Adipose tissue (tissue), 3 donors: ENCODE measurements around the gene KNCN. TPM values are rescaled to one million over a fixed set of nuclear protein-coding genes. Genes with fewer than 3 reads are reported as not detected.

Experiments
- H3K27ac ChIP-seq: one replicate; pipeline ENCODE4 v1.5.1; 2013; ENCODE audit warnings: low read depth, low read length
- WGBS, 3 donors: extraction: QIAGEN DNeasy Blood & Tissue Kit; methylation state at CpG; one replicate each; pipeline ENCODE4 v1.1.7; 2013; 5-methylcytosine and 5-hydroxymethylcytosine counted together
- polyA plus RNA-seq, 3 donors: library from polyadenylated mRNA; stranded (reverse); fragments of 200-250 nt; gene quantifications; one replicate each; pipeline ENCODE4 v1.2.3, GENCODE V29; 2013
- donor health status: healthy with polysubstance abuse.
- donor health status: Bipolar disorder and iron deficiency.
- donor health status: healthy.

The KNCN gene
- not detected for polyA plus RNA-seq

DNA sequence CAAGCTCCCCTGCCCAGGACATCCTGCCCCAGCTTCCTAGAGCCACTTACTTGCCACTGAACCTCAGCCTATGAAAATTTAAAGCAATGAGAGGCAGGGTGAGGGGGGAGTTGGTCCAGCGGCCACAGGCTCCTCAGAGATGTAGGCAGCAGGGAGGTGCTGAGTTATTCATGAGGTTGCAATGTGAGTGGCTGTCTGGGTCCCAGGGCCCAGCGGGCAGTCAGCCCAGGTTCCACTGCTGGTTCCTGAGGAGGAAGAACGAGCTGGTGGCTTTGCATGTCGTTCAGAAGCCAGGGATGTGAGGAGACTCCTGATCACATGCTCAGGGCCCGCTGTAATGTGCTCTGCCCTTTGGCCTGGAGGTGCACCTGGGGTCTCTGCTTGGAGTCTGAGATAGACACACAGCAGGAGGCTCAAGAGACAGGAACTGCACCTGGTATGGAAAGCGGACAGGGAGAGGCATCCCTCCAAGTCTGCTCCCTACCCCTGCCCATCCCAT is at the start of gene KNCN:
KNCN (minus strand) TSS at position 51 of the 499 bp plus-strand sequence. CDS start 432 bp downstream, outside the sequence.
- no peak within 1 kb of the TSS for H3K27ac ChIP-seq
- 79 to 87% (median 80%) methylated on average over 6 of the region's 6 CpGs for WGBS, 3 donors

DNA sequence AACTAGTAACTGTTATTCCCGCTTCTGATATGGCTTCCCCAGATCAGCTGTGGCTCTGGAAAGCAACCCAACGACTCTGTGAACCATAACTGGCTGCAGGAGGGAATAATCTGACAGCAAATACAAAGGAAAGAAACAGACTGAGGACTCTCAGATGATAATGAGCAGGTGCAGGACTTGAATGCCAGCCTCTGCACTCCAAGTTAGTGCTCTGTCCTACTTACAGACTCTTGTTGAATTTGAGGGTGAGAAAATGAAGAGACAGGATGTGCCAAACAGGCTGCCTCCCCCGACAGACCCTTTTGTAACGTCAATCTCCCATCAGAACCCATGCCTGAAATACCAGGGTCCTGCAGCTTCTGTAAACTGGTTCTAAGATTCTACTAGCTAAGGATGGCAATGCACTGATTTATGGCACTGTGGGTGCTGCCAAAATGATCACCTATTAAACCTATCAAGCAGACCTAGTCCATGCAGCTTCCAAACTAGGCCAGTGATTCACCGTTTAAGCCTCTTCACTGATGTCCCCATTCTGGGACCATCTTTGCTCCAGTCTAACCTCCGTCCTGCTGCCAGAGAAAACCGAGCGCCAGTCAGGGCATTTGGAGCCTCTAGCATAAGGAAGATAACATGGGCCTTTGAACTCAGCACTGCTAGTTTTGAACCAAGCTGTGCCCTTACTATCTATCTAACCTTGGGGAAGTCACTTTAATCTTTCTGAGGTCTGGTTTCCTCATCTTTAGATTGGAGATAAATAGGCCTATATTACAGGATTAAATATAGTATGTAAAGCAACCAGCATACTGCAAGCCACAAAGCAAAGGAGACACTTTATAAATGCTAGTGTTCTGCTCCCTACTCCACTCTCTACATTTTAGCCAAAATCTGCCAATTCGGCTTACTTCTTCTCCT is 47.9 kb upstream of the KNCN start:
- WGBS, 3 donors, result 48 to 84% (median 80%) methylated on average over 9 of the region's 9 CpGs
- no peak overlapping the region for H3K27ac ChIP-seq

DNA sequence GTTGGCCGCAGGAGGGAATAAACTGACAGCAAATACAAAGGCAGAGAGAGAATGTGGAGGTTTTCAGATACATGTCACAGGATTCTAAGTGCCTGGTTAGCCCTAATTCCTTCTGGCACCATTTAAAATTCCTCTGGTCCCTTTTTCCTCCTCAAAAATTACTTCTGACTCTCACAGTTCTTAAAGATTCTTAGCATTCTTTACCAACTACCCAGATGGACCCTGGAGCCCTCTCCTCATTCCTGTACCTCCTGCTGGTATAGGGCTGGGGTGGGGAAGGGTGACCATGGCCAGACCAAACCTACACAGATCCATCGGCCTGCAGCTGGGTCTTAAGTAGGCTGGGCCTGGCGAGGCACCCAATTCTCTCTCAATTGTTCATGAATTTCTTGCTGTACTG is 45.4 kb upstream of the KNCN start:
- no peak overlapping the region for H3K27ac ChIP-seq
- WGBS, 3 donors, result 85 to 93% (median 93%) methylated on average over 3 of the region's 3 CpGs

DNA sequence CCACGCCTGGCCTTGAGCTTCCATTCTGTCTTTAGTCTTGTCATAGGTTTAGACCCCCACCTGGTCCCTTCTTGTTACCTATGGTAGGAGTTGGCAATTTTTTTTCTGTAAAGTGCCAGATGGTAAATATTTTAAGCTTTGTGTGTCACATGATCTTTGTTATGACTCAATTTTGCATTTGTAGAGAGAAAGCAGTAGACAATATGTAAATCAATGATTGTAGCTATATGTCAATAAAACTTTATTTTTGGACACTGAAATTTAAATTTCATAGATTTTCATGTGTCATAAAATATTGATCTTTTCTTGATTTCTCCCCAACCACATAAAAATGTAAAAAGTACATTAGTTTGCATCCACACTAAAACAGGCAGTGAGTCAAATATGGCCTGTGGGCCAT is 44.6 kb upstream of the KNCN start:
- no peak overlapping the region for H3K27ac ChIP-seq
- 98 to 100% (median 100%) methylated on average over 1 of the region's 1 CpG for WGBS, 3 donors

DNA sequence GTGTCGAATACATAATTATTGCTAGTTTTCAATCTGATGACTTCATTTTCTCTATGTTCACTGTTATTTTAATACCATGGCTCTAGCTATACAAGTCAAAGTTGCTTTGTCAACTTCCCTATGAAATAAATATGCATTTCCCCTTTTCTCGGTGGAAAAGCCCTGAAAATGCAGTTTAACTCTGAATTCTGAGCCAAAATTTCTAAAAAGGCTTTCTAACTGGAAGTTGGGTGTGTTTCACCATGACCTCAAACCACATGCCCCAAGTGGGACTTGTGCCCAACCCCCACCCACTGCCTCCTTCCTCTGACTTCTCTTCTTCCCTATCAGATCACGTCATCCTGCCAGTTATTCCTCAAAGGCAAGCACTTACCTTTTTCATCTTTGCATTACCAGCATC is 43.7 kb upstream of the KNCN start:
- H3K27ac ChIP-seq, result no peak overlapping the region
- WGBS, 3 donors, result 20 to 59% (median 26%) methylated on average over 3 of the region's 3 CpGs

DNA sequence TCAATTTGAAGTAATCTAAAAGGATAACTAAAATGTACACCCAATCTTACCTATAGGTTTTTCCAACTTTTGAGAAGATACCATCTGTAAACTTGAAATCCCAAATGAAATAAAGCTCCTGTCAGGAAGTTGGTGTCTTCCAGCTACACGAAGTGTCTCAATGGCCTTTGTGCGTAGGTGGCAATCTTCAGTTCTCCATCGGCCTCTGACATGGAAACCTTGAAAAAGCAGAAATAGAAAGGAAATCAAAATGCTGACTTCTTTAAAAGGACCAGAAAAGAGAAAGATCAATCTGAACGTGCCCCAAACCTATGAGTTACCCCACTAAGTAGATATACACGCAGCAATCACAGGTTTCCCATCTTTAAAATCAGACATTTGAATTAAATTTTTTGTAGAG is 42.6 kb upstream of the KNCN start:
- H3K27ac ChIP-seq, result no peak overlapping the region
- WGBS, 3 donors, result 64 to 86% (median 78%) methylated on average over 5 of the region's 5 CpGs

DNA sequence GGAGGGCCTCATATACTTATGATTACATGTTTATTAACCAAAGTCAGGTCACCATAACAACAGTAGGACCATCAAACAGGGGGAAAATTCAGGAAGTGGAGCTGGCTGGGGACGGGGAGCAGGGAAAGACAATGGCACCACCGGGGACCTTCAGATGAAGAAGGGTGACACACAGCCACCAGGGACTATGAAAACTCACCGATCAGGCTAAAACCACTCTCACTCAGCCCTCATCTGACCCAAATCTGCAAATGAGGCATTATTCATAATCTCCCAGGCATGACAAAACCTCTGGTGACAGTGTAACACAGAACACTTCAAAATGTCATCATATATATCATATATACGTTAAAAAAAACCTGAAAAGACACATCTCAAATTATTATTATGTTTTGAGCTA is 41.4 kb upstream of the KNCN start:
- WGBS, 3 donors, result 81 to 88% (median 86%) methylated on average over 4 of the region's 4 CpGs
- H3K27ac ChIP-seq, result no peak overlapping the region

DNA sequence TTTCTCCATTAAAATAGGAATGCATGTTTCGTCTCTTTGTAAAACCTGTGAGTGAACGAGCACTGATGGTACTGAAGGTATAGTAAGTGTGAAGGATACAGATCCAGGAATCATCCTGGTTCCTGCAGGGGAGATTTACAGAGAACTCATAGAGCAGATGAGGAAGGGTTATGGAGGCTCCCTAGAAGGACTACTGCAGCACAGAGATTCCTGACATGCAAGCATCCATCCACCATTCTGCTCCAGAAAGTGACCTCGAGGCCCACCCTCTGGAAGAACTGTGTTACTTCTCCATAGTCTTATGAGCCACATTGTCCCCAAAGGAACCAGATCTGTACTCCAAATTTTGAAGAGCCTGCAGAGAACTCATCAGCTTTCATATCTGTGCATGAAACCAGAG is 38.1 kb upstream of the KNCN start:
- H3K27ac ChIP-seq, result no peak overlapping the region
- 91 to 97% (median 93%) methylated on average over 3 of the region's 3 CpGs for WGBS, 3 donors

DNA sequence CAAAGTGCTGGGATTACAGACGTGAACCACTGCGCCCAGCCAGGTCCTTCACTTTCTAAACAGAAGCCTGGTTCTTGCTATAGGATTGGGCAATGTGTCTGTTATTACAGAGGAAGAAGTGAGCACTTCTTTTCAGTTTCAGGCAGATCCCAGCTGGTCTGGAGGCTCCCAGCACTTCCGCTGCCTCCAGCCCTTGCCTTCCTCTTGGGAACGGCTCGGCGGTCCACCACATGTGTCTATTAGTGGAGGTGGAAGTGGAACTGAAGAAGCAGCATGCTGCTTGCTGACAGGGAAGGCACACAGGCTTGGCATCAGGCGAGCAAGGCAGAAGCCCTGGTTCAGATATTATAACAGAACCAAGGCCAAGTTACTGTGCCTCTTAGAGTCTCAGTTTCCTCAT is 35.6 kb upstream of the KNCN start:
- no peak overlapping the region for H3K27ac ChIP-seq
- 54 to 70% (median 65%) methylated on average over 7 of the region's 7 CpGs for WGBS, 3 donors

DNA sequence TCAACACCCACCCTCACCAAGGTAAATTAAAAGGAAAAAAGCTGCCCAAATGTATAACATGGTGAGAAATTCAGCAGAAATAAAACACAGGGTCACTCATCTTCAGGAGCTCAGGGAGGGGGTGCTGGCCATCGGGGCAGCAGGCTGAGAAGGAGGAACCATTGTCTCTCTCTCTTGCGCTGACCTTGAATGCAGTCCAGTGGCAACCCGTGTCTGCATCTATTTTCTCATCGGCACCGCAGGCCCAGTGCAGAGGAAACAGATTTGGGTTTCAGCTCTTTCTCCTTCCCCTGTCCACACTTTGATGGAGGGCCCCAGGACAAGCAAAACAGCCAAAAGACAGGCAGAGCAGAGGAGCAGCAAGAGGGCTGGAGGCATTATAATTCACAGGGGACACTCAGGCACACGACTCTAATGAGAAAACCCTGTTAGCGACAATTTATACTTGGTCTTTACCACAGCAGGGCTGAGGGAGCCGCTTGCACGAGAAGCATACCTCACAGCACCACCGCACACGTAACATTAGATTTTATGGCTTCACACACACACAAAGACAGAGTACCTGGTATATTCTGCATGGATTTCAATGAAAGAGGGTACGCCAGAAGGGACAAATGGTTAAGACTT is 34.0 kb upstream of the KNCN start:
- H3K27ac ChIP-seq, result no peak overlapping the region
- WGBS, 3 donors, result 61 to 78% (median 72%) methylated on average over 12 of the region's 12 CpGs

DNA sequence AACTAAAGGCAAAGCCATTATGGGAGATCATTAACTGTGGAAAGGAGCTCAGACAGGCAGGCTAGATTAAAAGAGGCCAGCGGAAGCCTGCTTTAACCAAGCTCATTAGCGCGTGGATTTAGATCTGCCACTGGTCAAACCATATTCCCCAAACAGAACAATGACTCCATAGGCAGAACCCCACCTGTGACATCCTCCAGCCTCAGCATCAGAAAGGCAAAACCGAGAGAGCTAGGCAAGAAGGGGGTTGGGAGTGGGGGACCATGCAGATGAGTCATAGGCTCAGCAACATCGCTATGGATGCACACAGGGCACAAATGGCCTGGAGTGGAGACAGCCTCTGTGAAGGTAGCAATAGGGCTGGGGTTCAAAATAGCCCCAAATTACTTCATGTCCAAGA is 32.0 kb upstream of the KNCN start:
- WGBS, 3 donors, result 75 to 92% (median 88%) methylated on average over 5 of the region's 5 CpGs
- no peak overlapping the region for H3K27ac ChIP-seq

DNA sequence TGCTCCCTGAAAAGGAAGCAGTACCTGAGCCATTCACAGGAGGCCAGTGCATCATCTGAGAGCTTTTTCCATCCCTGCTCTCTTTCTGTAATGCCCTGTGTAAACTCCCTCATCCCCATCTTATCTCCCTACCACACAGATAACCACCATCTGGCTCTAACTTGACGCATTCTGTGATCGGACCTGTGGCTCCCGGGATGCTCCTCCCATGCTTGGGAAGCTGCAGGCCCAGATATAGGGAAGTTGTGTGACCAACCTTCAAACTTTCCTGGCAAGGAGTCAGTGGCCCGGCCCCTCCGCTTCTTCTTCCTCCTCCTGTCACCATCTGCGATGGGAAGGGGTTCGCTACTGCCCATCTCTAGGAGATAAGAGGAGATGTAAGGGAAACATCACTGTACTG is 31.5 kb upstream of the KNCN start:
- WGBS, 3 donors, result 45 to 66% (median 63%) methylated on average over 7 of the region's 7 CpGs
- H3K27ac ChIP-seq, result no peak overlapping the region

DNA sequence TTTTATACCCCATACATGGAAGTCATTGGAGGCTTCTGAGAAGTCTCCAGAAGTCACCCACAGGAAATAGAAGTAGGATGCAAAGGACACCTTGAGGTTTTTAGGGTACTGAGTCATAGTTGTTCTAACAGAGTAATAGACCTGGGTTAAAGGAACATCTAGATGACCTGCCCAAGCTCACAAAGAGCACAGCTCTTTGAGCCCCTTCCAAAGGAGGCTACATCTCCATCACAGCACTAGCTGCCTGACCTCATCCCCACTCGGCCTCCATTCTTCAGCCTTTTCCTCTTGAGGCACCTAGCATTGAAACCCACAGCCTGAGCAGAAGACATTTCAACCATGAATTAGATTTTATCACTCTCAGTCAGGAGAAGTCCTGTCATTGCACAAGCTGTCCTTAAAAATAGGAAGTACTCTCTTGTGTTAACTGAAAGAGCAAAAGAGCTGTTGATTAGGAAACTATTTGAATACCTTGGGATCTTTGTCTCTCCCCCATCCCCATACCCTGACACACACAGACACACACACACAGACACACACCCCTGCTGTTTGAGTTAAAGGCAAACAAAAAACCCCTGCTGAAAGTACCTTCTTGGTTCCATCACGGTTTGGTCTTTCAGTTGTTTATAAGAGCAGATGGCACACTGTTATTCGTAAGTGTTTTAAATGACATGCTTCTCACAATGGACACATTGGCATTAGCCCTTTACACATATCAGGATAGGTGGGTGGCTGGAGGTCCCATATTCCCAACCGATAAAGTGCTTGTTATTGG is 30.4 kb upstream of the KNCN start:
- H3K27ac ChIP-seq, result no peak overlapping the region
- WGBS, 3 donors, result 62 to 85% (median 75%) methylated on average over 4 of the region's 4 CpGs

DNA sequence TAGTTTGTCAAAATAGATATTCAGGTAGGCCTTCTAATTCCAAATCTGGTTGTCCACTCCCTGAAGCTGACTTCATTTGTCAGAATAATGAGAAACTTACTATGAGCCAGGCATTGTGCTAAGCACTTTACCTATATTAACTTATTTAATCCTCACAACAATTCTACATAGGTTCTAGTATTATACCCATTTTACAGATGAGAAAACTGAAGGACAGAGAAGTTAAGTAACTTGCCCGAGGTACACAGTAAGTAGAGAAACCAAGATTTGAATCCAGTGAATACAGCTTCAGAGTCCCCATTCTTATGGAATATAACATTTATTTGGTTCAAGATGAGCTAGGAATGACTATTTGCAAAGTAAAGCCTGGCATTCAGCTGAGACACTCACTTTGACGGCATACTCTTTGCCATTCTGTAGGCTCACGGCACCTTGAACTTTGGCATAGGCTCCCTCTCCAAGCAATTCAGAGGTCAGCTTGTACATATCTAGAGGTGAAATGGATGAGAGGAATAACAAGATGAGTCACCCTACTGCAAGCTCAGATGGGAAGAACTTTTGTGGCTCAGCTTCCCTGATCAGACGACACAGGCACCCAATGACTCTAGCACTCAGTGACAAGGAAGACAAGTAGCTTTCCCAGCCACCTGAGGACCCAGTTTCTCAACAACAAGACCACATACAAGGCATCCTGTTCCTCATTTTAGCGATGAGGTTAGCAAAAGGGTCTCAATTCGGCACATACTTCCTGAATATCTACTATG is 28.9 kb upstream of the KNCN start:
- WGBS, 3 donors, result 68 to 94% (median 78%) methylated on average over 6 of the region's 6 CpGs
- H3K27ac ChIP-seq, result no peak overlapping the region

DNA sequence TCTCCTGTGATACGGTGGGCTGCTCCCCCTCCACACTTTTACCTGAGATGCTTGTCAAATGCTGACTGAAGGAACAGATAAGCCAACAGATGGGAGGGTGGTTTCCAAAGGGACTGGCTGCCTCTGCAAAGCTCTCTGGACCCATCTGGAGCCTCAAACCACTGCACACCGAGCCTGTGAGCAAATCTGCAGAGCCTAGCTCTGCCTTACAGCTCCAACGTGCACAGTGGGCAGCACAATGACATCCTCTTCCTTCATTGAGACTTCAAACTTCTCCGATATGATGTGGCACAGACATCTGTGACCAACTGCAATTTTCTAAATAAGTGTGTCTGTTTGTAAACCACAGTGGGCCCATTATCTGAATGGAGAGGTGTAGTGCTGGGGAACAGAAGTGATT is 26.2 kb upstream of the KNCN start:
- H3K27ac ChIP-seq, result no peak overlapping the region
- 78 to 83% (median 80%) methylated on average over 4 of the region's 4 CpGs for WGBS, 3 donors

DNA sequence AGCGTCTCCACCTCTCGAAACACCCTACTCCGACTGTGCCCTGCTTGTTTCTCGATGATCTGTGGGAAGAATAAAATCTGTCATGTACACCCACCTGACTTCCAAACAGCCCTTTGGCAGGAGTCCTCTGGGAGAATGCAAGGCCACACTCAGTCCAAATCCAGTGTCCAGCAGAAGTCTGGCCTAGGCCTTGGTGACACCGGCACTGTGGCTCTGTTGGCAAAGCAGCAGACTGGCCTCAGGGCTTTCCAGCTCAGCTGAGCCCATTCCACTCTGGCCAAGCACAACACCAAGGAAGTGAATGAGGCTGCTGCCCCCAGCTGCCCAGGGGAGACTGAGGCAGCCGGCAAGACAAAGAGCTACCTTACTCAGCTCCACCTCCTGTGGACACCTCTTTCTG is 25.1 kb upstream of the KNCN start:
- no peak overlapping the region for H3K27ac ChIP-seq
- WGBS, 3 donors, result 44 to 87% (median 76%) methylated on average over 6 of the region's 6 CpGs

DNA sequence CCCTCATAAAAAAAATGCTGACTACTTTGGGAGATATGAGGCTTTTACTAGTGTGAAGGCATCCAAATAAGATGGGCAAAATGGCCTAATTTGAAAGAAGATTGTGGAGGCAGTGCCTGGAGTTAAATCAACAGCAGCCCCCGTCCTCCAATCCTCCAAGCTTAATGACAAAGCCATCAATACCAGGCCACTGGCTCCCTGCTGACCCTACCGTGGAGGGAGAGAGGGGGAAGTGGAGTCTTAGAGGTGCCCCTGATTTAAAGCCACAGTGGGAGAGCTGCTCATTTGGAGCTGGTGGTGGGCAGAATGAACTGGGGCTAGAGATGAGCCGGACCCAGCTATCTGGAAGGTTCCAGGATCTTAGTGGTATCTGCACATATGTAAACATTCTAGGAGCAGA is 24.3 kb upstream of the KNCN start:
- WGBS, 3 donors, result 77 to 89% (median 86%) methylated on average over 3 of the region's 3 CpGs

DNA sequence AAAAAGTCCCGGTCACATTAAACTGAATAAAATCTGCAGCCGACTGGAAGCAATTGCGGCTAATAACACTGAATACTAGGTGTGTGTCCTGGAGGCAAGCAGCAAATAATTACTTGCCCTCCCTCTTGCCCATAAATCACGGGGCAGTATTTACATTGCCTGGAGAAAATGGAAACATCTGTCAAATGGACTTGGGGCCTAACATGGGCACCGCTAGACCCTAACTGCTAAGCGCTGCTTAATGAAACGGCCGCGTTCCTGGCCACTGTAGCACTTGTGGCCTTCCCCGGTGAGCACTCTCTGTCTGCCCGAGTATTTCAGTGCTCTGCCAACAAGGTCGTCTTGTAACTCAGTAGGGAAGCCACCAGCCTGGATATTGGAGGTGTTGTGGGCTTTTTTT is 23.9 kb upstream of the KNCN start:
- WGBS, 3 donors, result 59 to 86% (median 84%) methylated on average over 12 of the region's 12 CpGs
- H3K27ac ChIP-seq, result no peak overlapping the region

More for the DNA sequence above, 24.3 kb upstream of the KNCN start:
- H3K27ac ChIP-seq, result no peak overlapping the region
